T47D (cell line): Measurements from ENCODE around the gene ERCC4.
"Not testable (repeated sequence)": the region's sequence is repeated elsewhere in the genome, so short reads cannot be mapped to it uniquely, and the experiment has no call there.

Experiments used
- DNase-seq, 2 experiments: peaks; one replicate each; pipeline versions ENCODE4 v3.0.0 to v3.0.0-alpha.2; 2011 to 2012; ENCODE audit warnings: low read depth in 1 of 2, low spot score in 1 of 2
- JUND ChIP-seq: IDR thresholded peaks from 2 replicates; pipeline ENCODE4 v1.6.1; 2012; ENCODE audit warnings: low read depth
- in situ Hi-C: cut with HindIII; loops from 2 replicates; pipeline ENCODE4 v1.10.0; 2016; ENCODE audit warnings: low sequenced_read_pairs, low pct_unique_long_range_greater_than_20kb

The ERCC4 gene

DNA sequence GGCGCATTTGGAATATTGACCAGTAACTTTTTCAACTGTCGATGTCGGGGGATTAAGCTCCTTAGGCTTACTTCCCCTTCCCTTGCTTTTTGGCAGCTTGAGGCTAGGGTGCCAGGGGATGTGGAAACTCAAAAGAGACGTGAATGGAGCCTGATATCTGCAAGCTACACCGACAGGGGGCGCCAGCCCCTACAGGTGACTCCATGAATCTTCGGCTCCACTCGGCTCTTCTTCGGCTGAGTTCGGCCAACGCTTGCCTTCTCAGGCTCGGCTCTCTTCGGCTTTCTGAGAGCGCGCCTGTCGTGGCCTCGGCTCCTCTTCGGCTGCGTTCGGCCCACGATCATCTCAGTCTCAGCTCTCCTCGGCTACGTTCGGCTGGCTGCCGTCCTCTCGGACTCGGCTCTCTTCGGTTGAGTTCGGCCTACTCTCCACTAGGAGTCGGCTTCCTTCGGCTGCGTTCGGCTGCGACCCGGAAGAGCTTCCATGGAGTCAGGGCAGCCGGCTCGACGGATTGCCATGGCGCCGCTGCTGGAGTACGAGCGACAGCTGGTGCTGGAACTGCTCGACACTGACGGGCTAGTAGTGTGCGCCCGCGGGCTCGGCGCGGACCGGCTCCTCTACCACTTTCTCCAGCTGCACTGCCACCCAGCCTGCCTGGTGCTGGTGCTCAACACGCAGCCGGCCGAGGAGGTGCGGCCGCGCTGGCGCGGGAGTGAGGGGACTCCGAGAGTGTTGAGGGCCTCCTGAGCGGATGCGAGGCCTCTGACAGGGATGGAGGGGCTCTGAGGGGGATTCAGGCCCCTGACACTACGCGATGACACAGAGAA, at the start of gene ERCC4:
ERCC4 (plus strand) TSS at position 472 of the 827 bp plus-strand sequence; CDS start at position 484, 12 bp downstream.
- DNase-seq: peak; percentile 94 to 99
- no peak for TF ChIP-seq JUND
- in situ Hi-C loops: no loop called here

DNA sequence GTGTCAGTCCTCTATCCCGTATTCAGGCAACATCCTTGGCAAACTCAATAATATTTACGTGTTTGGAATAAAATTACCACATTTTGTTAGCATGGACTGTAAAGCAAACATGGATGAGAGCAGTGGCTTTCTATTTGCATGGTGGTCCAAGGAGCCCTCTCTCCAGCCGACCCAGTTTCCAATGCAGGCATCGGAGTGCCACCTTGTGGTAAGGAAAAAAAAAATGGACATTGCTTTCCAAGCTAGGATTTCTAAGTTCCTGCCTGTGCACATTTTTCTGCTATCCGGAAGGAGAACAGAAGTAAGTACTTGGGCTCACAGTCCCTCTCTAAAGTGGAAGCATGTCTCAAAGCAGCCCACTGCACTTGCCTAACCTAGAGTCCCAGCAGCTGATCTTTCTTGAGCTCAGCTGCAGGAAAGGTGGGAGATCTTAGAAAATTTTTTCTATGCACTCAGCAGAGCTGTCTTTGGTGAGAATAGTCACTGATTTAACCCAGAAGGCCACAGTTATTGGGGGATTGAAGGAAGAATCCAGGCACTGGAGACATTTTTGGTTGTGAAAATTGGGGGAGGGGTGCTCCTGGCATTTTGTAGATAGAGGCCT, 46.0 kb upstream of the ERCC4 start:
- no peak for TF ChIP-seq JUND
- peak; percentile 23 to 47 for DNase-seq
- in situ Hi-C loops: no loop called here

DNA sequence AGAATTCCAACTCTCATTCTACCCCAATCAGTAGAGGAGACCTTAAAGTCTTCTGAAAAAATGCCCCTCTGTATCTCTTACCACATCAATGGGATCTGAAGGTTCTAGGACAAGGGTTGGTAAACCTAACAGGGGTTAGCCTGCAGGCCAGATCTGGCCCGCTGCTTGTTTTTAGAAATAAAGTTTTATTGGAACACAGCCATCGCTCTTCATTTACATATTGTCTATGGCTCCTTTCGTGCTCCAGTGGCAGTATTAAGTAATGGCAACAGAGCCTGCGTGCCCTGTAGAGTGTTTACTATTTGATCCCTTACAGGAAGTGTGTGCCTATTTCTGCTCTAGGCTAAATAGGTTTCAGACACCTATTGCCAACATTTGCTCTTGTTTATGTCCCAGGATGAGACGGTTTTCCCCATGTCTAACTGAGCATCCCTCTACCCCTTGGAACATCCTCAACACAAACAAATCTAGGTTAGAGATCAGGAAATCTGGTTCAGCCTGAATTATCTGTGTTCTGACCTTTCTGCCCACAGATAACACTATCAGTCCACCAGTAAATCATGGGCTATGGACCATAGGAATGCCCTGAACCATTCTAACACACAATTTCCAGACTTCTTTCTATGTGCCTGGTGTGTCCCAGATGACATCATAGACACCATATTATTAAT, 44.2 kb upstream of the ERCC4 start:
- in situ Hi-C loops: no loop called here
- no peak for TF ChIP-seq JUND
- peak in 1 of 2 experiments; percentile 10 for DNase-seq

DNA sequence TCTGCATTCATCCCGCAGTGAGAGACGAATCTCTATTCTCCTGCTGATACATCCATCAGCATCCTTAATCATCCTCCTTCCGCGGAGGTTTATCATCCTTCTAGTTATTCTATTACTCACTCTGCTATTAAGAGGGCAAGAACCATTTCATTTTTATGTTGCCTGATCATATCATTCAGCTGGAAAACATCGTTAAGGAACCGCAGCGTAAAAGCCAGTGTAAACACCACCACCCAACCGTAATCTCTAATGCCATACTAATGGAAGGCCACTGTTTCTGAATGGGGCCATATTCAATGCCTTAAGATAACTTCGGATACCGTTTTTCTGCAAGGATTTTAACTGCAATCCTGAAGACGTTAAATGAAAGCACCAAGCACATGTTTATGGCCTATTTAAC, 36.7 kb upstream of the ERCC4 start:
- no peak for DNase-seq
- TF ChIP-seq JUND: no peak
- in situ Hi-C loops: no loop called here

DNA sequence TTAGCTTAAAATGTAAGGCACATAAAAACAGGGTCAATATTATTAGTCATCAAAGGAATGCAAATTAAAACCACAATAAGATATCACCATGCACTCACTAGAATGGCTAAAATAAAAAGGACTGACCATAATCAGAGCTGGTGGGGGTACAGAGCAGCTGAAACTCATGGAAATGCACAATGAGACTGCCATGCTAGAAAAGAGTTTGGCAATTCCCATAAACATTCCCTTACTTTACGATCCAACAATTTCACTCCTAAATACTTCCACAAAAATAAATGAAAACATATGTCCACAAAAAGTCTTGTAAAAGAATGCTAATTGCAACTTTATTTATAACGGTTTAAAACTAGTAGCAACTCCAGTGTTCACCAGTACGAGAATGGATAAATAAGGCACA, 36.1 kb upstream of the ERCC4 start:
- no peak for TF ChIP-seq JUND
- no peak for DNase-seq
- in situ Hi-C loops: no loop called here

DNA sequence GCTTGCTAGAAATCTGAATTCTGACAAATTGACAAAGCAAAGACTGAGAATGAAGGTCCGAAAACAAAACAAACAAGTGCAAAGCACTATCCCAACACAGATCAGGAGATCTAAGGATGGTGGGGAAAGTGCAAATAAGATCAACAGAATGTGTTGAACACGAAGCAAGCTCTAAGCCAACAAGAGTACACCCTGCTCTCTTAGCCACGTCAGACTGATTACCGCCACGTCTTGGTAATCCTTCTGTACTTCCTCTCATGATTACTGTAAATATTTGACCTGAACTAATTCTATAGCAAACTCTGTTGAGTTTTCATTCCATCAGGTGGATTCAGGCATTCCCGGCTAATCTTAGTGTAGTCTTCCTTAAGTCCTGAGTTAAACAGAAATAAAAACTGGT, 34.3 kb upstream of the ERCC4 start:
- TF ChIP-seq JUND: no peak
- in situ Hi-C loops: no loop called here

DNA sequence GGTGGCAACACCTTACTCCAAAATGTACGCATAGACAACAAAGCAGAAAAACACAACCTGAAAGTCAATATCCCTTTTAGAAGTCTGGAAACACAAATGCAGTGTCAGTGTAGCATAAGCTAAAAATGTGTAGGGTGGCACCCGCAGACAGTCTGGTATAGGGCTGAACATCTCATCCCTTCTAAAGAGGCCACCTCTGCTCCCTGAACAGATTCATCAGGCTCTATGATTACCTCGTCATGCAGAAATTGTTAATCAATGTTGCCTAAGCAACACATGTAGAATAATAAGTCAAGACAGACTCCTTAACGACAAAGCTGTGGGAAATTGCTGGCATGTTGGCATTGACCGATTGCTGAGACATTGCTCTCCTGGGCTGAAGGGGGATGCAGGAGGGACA, 33.3 kb upstream of the ERCC4 start:
- DNase-seq: no peak
- in situ Hi-C loops: no loop called here
- no peak for TF ChIP-seq JUND

More for the DNA sequence above, 34.3 kb upstream of the ERCC4 start:
- no peak for DNase-seq

DNA sequence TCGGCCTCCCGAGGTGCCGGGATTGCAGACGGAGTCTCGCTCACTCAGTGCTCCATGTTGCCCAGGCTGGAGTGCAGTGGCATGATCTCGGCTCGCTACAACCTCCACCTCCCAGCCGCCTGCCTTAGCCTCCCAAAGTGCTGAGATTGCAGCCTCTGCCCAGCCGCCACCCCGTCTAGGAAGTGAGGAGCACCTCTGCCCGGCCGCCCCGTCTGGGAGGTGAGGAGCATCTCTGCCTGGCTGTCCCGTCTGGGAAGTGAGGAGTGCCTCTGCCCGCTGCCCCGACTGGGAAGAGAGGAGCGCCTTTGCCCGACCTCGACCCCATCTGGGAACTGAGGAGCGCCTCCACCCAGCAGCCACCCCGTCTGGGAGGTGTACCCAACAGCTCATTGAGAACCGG, 30.6 kb upstream of the ERCC4 start:
- DNase-seq, in situ Hi-C loops: not testable (repeated sequence)

DNA sequence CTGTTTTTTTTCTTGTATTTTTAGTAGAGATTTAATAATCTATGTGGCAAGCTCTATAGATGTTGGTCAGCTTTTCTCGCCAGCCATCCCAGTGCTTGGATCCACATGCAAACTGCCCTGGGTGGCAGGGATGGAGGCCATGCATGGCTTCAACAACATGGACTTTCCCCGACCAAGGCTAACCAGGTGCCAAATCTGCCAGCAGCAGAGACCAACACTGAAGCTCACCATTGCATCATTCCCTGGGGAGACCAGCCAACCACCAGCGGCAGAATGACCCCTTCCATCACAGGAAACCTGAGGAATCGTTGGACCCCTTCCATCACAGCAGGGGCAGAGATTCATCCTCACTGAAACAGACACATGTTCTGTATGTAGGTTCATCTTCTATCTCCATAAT, 27.7 kb upstream of the ERCC4 start:
- in situ Hi-C loops: no loop called here
- TF ChIP-seq JUND: no peak

DNA sequence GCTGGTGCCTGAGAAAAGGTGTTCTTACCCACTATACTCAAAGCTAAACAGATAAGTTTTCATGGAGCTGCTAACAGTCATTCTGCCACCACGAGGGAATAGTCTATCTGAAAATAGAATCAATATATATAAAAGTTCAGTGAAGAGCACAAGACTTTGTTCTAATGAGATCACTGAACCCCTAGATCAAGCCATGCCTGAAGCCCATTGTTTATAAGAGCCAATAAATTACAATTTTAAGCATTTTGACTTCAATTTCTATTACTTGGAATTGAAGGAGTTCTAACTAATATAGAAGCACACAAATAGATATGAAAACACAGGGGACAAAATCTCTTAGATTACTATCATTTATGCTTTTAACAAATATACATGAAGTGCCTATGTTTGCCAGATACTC, 24.4 kb upstream of the ERCC4 start:
- in situ Hi-C loops: no loop called here
- TF ChIP-seq JUND: no peak

More for the DNA sequence above, 27.7 kb upstream of the ERCC4 start:
- no peak for DNase-seq

DNA sequence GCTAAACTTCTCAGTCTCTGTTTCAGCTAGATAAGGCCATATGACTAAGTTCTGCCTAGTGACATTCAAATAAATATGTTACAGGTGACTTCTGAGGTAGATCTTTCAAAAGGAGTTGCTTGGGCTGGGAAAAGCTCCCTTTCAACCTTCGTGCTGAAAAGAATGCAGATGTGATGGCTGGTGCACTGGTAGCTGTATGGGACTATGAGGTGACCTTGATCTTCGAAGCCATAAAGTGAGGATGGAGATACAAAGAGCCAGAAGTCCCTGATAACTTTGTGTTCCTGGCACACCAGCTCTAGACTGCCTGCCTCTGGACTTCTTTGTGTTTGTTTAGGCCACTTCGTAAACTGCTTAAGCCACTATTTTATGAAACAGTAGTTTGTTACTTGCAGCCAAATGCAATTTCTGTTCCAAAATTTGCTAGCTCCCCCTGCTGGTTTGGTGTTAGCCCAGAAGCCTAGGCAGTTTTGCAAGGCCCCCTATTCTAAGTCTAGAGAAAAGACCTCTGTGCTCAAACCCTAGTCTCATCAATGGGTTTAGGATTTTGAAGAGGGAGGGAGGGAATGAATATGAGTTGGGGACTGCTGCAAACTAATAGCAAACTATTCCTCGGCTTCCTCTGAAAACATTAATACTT, 23.3 kb upstream of the ERCC4 start:
- in situ Hi-C loops: no loop called here
- no peak for DNase-seq
- TF ChIP-seq JUND: no peak

More for the DNA sequence above, 24.4 kb upstream of the ERCC4 start:
- DNase-seq: no peak

DNA sequence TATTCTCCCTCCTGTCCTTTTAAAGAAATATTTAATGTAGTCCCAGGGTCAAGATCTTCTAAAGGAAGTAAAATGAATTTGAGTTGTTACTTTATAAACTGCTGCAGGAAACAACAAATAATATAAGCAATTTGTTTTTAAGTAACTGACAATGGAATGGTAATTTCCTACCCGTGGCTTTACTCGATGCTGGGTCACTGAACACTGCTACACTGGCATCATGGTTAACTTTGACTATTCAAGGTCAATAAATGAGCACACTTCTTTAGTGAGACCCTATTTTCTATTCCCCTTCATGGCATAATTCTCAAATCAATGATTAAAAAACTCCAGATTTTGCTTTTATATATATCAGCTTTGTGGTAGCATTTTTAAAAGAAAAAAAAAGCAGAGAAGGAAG, 22.1 kb upstream of the ERCC4 start:
- DNase-seq: no peak
- in situ Hi-C loops: no loop called here

More for the DNA sequence above, 22.1 kb upstream of the ERCC4 start:
- no peak for TF ChIP-seq JUND
